ENCODE measurements around the gene ZNF688. TPM values are rescaled to one million over a fixed set of nuclear protein-coding genes. Genes with fewer than 3 reads are reported as not detected.
A peak's percentile ranks its signal among the peaks of the same experiment; 100 is the strongest.

Gene ZNF688
- total and polyA plus RNA-seq, 9 of the 15 experiments (the other 6 are each of a cell fraction or from before 2014, with no cell fraction given) = 0.48 to 12.9 (median 4.5) TPM

GRCh38 chr16:30557957-30558788 is 13.3 kb downstream of the ZNF688 start, which contains the start of gene ZNF764 (continued):
- TF ChIP-seq ZNF589 (CRISPR knock-in tag; IDR thresholded peaks at IDR 0.05; ENCODE audit: low read depth) (peak; percentile 81), CCNT2 (IDR thresholded peaks at IDR 0.05; ENCODE audit: borderline replicate concordance, extremely low read depth, insufficient read length, low read depth, low read length) (peak; percentile 73), HMGN3 (IDR thresholded peaks at IDR 0.05; ENCODE audit: borderline replicate concordance, extremely low read depth, insufficient read length, low read depth, low read length) (peak; percentile 80), SPI1 (IDR thresholded peaks at IDR 0.05; ENCODE audit: borderline replicate concordance, low read depth, low read length) (no peak), NUFIP1 (IDR thresholded peaks at IDR 0.05; ENCODE audit: partially characterized antibody) (no peak), MITF (IDR thresholded peaks at IDR 0.05) (no peak), BHLHE40 (IDR thresholded peaks at IDR 0.05; ENCODE audit: low read length) (peak; percentile 30; the same call in 1 of the 2 replicates), SNIP1 (IDR thresholded peaks at IDR 0.05; ENCODE audit: low read depth) (no peak), JUN (IDR thresholded peaks at IDR 0.05; ENCODE audit: borderline replicate concordance, low read depth, low read length) (peak; percentile 59), JUN (CRISPR knock-in tag; IDR thresholded peaks at IDR 0.05; ENCODE audit: borderline replicate concordance) (no peak), ERF (CRISPR knock-in tag; IDR thresholded peaks at IDR 0.05) (peak; percentile 55; the same call in 1 of the 2 replicates), FOXO4 (CRISPR knock-in tag; IDR thresholded peaks at IDR 0.05) (no peak), ZNF311 (CRISPR knock-in tag; IDR thresholded peaks at IDR 0.05) (no peak; the same call in 1 of the 2 replicates), PHB (CRISPR knock-in tag; IDR thresholded peaks at IDR 0.05) (peak; percentile 94), ETV1 (tag; conservative IDR thresholded peaks at IDR 0.05; ENCODE audit: low read depth) (0 out of 2 replicates have a peak, but pooled peaks have one; percentile 10), CREM (IDR thresholded peaks at IDR 0.05; ENCODE audit: low read depth) (peak; percentile 81), MCM2 (IDR thresholded peaks at IDR 0.05; ENCODE audit: low read depth) (no peak), CREB1 (IDR thresholded peaks at IDR 0.05) (no peak; the same call in 1 of the 2 replicates), CREB1 (CRISPR knock-in tag; IDR thresholded peaks at IDR 0.05) (no peak), FOXP1 (CRISPR knock-in tag; IDR thresholded peaks at IDR 0.05) (no peak), MTA1 (IDR thresholded peaks at IDR 0.05; ENCODE audit: borderline replicate concordance) (no peak), CGGBP1 (CRISPR knock-in tag; IDR thresholded peaks at IDR 0.05) (no peak), CBFA2T3 (IDR thresholded peaks at IDR 0.05) (no peak; the same call in 1 of the 2 replicates)
- TF ChIP-seq, protein P1, sequence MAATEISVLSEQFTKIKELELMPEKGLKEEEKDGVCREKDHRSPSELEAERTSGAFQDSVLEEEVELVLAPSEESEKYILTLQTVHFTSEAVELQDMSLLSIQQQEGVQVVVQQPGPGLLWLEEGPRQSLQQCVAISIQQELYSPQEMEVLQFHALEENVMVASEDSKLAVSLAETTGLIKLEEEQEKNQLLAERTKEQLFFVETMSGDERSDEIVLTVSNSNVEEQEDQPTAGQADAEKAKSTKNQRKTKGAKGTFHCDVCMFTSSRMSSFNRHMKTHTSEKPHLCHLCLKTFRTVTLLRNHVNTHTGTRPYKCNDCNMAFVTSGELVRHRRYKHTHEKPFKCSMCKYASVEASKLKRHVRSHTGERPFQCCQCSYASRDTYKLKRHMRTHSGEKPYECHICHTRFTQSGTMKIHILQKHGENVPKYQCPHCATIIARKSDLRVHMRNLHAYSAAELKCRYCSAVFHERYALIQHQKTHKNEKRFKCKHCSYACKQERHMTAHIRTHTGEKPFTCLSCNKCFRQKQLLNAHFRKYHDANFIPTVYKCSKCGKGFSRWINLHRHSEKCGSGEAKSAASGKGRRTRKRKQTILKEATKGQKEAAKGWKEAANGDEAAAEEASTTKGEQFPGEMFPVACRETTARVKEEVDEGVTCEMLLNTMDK (IDR thresholded peaks at IDR 0.05; ENCODE audit: borderline replicate concordance, insufficient read depth, low read depth, low read length, poor library complexity, severe bottlenecking) = no peak
